ENCODE measurements around the gene ARL6IP5. TPM values are rescaled to one million over a fixed set of nuclear protein-coding genes. Genes with fewer than 3 reads are reported as not detected.

Gene ARL6IP5
- total and polyA plus RNA-seq, 9 of the 15 experiments (the other 6 are each of a cell fraction or from before 2014, with no cell fraction given), result 10.3 to 54.0 (median 12.7) TPM

- H3K9me1 ChIP-seq (ENCODE audit: control insufficient read depth, insufficient read depth, low read length), result no peaks in the 10 kb centered on the region
- intact Hi-C loops (cut with micrococcal nuclease), result no loop called here
- TF ChIP-seq ILF3 (IDR thresholded peaks at IDR 0.05; ENCODE audit: borderline replicate concordance) (no peak), XRCC4 (IDR thresholded peaks at IDR 0.05; ENCODE audit: extremely low read depth, insufficient read depth, insufficient read length) (no peak), CAMTA2 (CRISPR knock-in tag; conservative IDR thresholded peaks at IDR 0.05) (no peak), E2F4 (CRISPR knock-in tag; IDR thresholded peaks at IDR 0.05; ENCODE audit: low read depth) (no peak), PCBP1 (IDR thresholded peaks at IDR 0.05; ENCODE audit: low read depth, low read length, poor library complexity, severe bottlenecking) (no peak), ZNF408 (CRISPR knock-in tag; IDR thresholded peaks at IDR 0.05; ENCODE audit: low read depth) (no peak), ZNF668 (CRISPR knock-in tag; IDR thresholded peaks at IDR 0.05) (no peak), FOXM1 (IDR thresholded peaks at IDR 0.05; ENCODE audit: low read depth) (no peak), FOXM1 (CRISPR knock-in tag; IDR thresholded peaks at IDR 0.05; ENCODE audit: low read depth) (no peak), KAT8 (IDR thresholded peaks at IDR 0.05; ENCODE audit: low read depth) (no peak), ZFPM2 (CRISPR knock-in tag; IDR thresholded peaks at IDR 0.05) (no peak)
- H3K36me3 ChIP-seq (ENCODE audit: control insufficient read depth, insufficient read depth, low read length), result peaks cover 36% of the 10 kb centered on the region; the same call in 2 of the 3 replicates
- DNase-seq (ENCODE audit: extremely low read depth in 1 of 4, low spot score in 3 of 4) (no peak), FAIRE-seq (no peak), ATAC-seq (peak; percentile 53; the same call in 2 of the 3 replicates)
- no peaks in the 10 kb centered on the region for H3K9me3 ChIP-seq (replicated peaks; ENCODE audit: control insufficient read depth, insufficient read depth, low read depth, low read length)
- WGBS (ENCODE audit: insufficient coverage, low coverage, missing lambda C conversion rate), result 72% methylated on average over 4 of the region's 4 CpGs
- no peaks in the 10 kb centered on the region for H3K4me1 ChIP-seq (replicated peaks in 1 of 2; ENCODE audit: control insufficient read depth in 2 of 2, insufficient read depth in 2 of 2, low read length in 2 of 2)
- no TSS peak for BruUV-seq (replicated peaks)
- no peak overlapping the region for H3K9ac ChIP-seq (ENCODE audit: insufficient read depth in 1 of 2, low read depth in 2 of 2, low read length in 2 of 2)
- no peak overlapping the region for H3K27ac ChIP-seq (ENCODE audit: extremely low read depth, low read depth, low read length)
- ChIA-PET CTCF (ENCODE audit: low intra/inter-chr PET ratio) (no interaction called here), POLR2A (no interaction called here)
- no peak overlapping the region for H2AFZ ChIP-seq (ENCODE audit: low read depth, low read length)
- no peaks in the 10 kb centered on the region for H3K79me2 ChIP-seq (ENCODE audit: control insufficient read depth, insufficient read depth, low read length)
- in situ Hi-C loops (cut with MboI), result no loop called here
- no peaks in the 10 kb centered on the region for H4K20me1 ChIP-seq (replicated peaks; ENCODE audit: control insufficient read depth, insufficient read depth, low read length)
- no peak overlapping the region for H3K4me3 ChIP-seq
- H3K4me2 ChIP-seq (ENCODE audit: insufficient read depth, low read length), result no peak overlapping the region
- H3K27me3 ChIP-seq (ENCODE audit: control insufficient read depth in 2 of 2, insufficient read depth in 2 of 2, low read length in 2 of 2), result no peaks in the 10 kb centered on the region
These were observed 18.6 kb upstream of the ARL6IP5 start for GRCh38 chr3:69066121-69066520.

All from K562 (cell line).